ENCODE measurements around the gene MSH3.

Gene MSH3

DNA sequence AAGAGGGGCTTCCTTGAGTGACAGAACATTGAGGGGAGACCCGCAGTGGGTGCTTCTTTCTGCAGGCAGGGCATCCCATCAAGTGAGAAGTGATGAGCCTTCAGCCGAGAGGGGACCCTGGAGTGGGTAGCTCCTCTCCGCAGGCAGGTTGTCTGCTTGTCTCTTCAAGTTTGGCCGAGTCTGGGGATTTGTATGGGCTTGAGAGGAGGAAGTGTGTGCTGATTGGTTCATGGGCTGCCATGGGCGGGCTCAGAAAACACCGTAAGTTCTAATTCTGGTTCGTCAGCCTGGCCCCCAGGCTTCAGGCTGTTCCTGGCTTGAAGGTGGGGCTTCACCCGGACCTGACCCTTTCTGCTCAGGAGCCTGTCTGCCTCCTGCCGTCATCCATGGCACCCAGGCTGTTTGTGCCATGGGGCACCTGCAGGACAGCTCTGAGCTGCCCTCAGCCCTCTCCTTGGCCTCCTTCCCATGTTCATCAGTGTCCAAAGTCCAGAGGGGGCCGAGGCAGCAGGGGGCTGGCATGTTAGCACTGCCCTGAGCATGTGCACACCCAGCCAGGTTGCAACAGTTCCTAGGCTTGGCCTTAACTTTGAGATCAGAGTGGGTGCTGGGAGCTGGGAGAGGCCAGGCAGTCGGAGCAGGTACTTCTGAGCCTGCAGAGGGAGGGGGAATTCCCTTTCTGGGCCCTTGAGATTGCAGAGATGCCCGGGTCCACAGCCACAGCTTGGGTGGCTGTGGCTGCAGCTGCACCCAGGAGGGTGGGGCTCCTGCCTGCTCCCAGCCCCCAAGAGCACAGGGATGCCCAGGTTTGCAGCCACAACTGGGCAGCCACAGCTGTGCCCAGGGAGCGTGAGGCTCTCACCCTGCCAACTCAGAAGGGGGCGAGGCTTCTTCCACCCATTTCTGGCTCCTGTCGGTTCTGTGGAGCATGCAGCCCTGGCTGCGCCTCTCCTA lies 13.8 kb downstream of the MSH3 start (continued):
- TF ChIP-seq ZNF518A (tag by site-specific recombination; conservative IDR thresholded peaks at IDR 0.05; ENCODE audit: low read depth) = no peak

DNA sequence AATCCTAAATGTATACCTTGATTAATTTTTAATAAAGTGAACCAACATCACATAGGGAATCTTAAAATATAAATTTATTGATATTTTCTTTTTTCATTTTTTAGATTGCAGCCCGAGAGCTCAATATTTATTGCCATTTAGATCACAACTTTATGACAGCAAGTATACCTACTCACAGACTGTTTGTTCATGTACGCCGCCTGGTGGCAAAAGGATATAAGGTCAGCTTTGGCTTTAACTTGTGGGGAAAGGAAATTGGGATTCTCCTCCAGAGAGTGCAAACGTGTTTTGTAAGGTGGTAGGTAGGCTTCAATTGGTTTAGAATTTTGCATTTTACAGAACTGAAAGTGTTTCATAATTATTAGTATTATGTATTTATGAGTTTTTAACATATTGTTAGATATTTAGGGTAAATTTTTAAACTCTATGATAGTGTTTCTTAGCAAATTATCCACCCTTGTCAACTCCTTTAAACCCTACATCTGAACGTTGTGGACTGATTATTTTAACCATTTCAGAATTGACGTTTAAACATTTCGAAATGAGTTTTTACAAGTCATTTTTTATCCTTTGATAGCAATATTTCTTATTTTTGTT lies 17.8 kb downstream of the MSH3 start:
- peaks cover 35 to 67% of the 10 kb centered on the region in 2 experiments for H3K36me3 ChIP-seq (ENCODE audit: control insufficient read depth in 2 of 2, insufficient read depth in 1 of 2, low read length in 2 of 2)
- H3K27ac ChIP-seq (ENCODE audit: extremely low read depth, low read depth, low read length) = no peak overlapping the region
- TF ChIP-seq ZNF654 (tag by site-specific recombination; IDR thresholded peaks at IDR 0.05; ENCODE audit: low read depth) (peak; percentile 78), ZBTB26 (tag by site-specific recombination; optimal IDR thresholded peaks at IDR 0.05) (no peak), ZSCAN4 (tag by site-specific recombination; IDR thresholded peaks at IDR 0.05) (no peak), ZNF660 (tag by site-specific recombination; IDR thresholded peaks at IDR 0.05) (0 out of 2 replicates have a peak, but pooled peaks have one; percentile 42), ZNF426 (tag by site-specific recombination; IDR thresholded peaks at IDR 0.05) (no peak), ZFP37 (tag by site-specific recombination; IDR thresholded peaks at IDR 0.05) (peak; percentile 41; the same call in 1 of the 2 replicates)
- TF ChIP-seq, protein P1, sequence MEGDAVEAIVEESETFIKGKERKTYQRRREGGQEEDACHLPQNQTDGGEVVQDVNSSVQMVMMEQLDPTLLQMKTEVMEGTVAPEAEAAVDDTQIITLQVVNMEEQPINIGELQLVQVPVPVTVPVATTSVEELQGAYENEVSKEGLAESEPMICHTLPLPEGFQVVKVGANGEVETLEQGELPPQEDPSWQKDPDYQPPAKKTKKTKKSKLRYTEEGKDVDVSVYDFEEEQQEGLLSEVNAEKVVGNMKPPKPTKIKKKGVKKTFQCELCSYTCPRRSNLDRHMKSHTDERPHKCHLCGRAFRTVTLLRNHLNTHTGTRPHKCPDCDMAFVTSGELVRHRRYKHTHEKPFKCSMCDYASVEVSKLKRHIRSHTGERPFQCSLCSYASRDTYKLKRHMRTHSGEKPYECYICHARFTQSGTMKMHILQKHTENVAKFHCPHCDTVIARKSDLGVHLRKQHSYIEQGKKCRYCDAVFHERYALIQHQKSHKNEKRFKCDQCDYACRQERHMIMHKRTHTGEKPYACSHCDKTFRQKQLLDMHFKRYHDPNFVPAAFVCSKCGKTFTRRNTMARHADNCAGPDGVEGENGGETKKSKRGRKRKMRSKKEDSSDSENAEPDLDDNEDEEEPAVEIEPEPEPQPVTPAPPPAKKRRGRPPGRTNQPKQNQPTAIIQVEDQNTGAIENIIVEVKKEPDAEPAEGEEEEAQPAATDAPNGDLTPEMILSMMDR (tag by site-specific recombination; IDR thresholded peaks at IDR 0.05) = peak; percentile 40; the same call in 1 of the 2 replicates
- H3K9me3 ChIP-seq (ENCODE audit: control insufficient read depth, insufficient read depth, low read depth, low read length) = no peaks in the 10 kb centered on the region
- POLR2A ChIA-PET = interaction anchor here (1.4 kb wide), 1 partner anchor 184 kb away, joined by 3 read pairs; the partner anchor contains the start of gene FAM151B
- H3K4me3 ChIP-seq (ENCODE audit: low read depth, low read length) = no peak overlapping the region
- no peaks in the 10 kb centered on the region for H3K4me1 ChIP-seq (ENCODE audit: control insufficient read depth, insufficient read depth, low read length)
- CTCF ChIA-PET = interaction anchor here (0.5 to 2.4 kb wide), 24 partner anchors 8 to 1537 kb away, joined by 3 to 22 read pairs (median 4); partner anchors contain the start of gene ZFYVE16

- no peaks in the 10 kb centered on the region for H3K4me1 ChIP-seq (ENCODE audit: control insufficient read depth, insufficient read depth, low read length)
- CTCF ChIA-PET = interaction anchor here (1.6 kb wide), 1 partner anchor 10 kb away, joined by 4 read pairs; no protein-coding TSS in a partner anchor
- peaks cover 45 to 62% of the 10 kb centered on the region in 2 experiments for H3K36me3 ChIP-seq (ENCODE audit: control insufficient read depth in 2 of 2, insufficient read depth in 1 of 2, low read length in 2 of 2)
- POLR2A ChIA-PET = no interaction called here
- H3K27ac ChIP-seq (ENCODE audit: extremely low read depth, low read depth, low read length) = no peak overlapping the region
- no peak overlapping the region for H3K4me3 ChIP-seq (ENCODE audit: low read depth, low read length)
- no peaks in the 10 kb centered on the region for H3K9me3 ChIP-seq (ENCODE audit: control insufficient read depth, insufficient read depth, low read depth, low read length)
- no peak for TF ChIP-seq ZNF335 (tag by site-specific recombination; conservative IDR thresholded peaks at IDR 0.05)
- TF ChIP-seq PBX3 (CRISPR knock-in tag; IDR thresholded peaks at IDR 0.05) = no peak
- no peak for TF ChIP-seq ZNF624 (tag by site-specific recombination; IDR thresholded peaks at IDR 0.05)
- no peak for TF ChIP-seq ZNF510 (tag by site-specific recombination; IDR thresholded peaks at IDR 0.05; ENCODE audit: insufficient replicate concordance)
- TF ChIP-seq ZNF19 (tag by site-specific recombination; IDR thresholded peaks at IDR 0.05; ENCODE audit: low read depth) = no peak
- no peak for TF ChIP-seq KLF7 (tag by site-specific recombination; IDR thresholded peaks at IDR 0.05; ENCODE audit: borderline replicate concordance)
- TF ChIP-seq SP3 (tag by site-specific recombination; IDR thresholded peaks at IDR 0.05) = no peak
- TF ChIP-seq ZBTB20 (tag by site-specific recombination; IDR thresholded peaks at IDR 0.05) = no peak
- TF ChIP-seq ZNF221 (tag by site-specific recombination; IDR thresholded peaks at IDR 0.05; ENCODE audit: borderline replicate concordance) = no peak
- no peak for TF ChIP-seq ZNF548 (tag by site-specific recombination; IDR thresholded peaks at IDR 0.05)
- TF ChIP-seq ZNF530 (tag by site-specific recombination; IDR thresholded peaks at IDR 0.05; ENCODE audit: low read depth) = no peak
- TF ChIP-seq ZNF501 (tag by site-specific recombination; IDR thresholded peaks at IDR 0.05) = no peak
Observed at GRCh38 chr5:80676706-80677105, 22.3 kb downstream of the MSH3 start.

Data from HEK293 (cell line).